COLO829 (cell line): ENCODE results near the gene ZBED6.
"Not testable (repeated sequence)": the region's sequence is repeated elsewhere in the genome, so short reads cannot be mapped to it uniquely, and the experiment has no call there.

ENCODE experiments used
- DNase-seq: peaks from one replicate; pipeline ENCODE4 v3.0.0; 2012; ENCODE audit warnings: low spot score

ZBED6 gene, protein sequence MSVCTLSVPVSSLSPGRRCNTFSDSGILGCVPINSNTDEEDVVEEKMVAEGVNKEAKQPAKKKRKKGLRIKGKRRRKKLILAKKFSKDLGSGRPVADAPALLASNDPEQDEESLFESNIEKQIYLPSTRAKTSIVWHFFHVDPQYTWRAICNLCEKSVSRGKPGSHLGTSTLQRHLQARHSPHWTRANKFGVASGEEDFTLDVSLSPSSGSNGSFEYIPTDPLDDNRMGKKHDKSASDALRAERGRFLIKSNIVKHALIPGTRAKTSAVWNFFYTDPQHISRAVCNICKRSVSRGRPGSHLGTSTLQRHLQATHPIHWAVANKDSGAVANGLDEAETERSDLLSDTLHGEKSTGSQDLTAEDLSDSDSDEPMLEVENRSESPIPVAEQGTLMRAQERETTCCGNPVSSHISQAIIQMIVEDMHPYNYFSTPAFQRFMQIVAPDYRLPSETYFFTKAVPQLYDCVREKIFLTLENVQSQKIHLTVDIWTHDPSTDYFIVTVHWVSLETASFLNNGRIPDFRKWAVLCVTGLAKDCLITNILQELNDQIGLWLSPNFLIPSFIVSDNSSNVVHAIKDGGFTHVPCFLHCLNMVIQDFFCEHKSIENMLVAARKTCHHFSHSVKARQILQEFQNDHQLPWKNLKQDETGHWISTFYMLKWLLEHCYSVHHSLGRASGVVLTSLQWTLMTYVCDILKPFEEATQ (N-terminal part only)

GRCh38 chr1:203795441-203796235, at the start of gene ZBED6, which contains the start of gene ZC3H11A:
Gene ZBED6, plus strand, starts transcription at chr1:203795623. Its CDS starts 1,900 bp downstream, at chr1:203797523.
Gene ZC3H11A, plus strand, starts transcription at chr1:203795623. Its CDS starts 21,448 bp downstream, at chr1:203817071.
- DNase-seq = peak; percentile 100

GRCh38 chr1:203746281-203746680, 49.1 kb upstream of the ZBED6 start:
- DNase-seq = no peak

DNA sequence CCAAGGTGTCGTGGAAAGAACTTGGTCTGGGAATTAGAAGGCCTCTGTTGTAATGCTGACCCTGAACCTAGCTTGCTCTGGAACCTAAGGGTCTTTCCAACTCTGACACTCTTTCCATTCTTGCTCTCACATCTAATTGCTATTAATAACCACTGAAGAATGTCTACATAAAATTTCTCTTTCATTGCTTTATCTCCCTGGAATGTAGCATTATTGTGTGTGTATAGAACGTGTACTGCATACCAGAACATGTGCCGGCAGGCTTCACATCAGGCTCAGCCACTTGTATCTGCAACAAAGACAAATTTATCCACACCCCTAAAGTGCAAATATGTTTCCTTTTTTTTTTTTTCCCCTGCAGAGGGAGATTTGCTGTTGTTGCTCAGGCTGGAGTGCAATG, 44.4 kb upstream of the ZBED6 start:
- no peak for DNase-seq

GRCh38 chr1:203751618-203752361, 43.6 kb upstream of the ZBED6 start:
- not testable (repeated sequence) for DNase-seq

DNA sequence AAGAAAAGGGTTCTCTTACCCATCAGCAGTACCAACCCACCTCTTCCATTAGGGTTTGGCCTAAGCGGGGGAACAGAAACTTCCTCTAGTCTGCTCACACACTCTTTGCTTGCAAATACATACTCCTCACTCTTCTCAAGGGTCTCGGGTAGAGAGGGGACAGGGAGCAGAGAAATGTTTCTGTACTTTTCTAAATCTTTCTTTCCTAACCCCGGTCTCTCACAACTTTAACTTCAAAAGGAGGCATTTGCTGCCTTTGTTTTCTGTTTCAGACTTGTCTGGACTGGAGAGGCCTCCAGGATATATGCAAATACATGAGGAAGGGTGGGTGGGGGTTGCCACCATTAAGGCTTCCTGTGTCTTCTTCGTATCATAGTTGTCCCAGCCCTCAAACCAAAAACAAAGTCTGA, 41.0 kb upstream of the ZBED6 start:
- no peak for DNase-seq

GRCh38 chr1:203756036-203756435, 39.4 kb upstream of the ZBED6 start:
- no peak for DNase-seq

DNA sequence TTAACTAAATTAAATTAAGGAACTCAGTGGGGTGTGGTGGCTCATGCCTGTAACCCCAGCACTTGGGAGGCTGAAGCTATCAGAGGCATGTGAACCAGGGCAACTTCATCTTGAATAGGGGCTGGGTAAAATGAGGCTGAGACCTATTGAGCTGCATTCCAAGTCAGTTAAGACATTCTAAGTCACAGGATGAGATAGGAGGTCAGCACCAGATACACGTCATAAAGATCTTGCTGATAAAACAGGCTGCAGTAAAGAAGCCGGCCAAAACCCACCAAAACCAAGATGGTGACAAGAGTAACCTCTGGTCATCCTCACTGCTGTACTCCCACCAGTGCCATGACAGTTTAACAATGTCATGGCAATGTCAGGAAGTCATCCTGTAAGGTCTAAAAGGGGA, 36.7 kb upstream of the ZBED6 start:
- not testable (repeated sequence) for DNase-seq

- no peak for DNase-seq
Measured at GRCh38 chr1:203760506-203760905, 34.9 kb upstream of the ZBED6 start.

- DNase-seq = not testable (repeated sequence)
Measured at GRCh38 chr1:203761958-203762357, 33.5 kb upstream of the ZBED6 start.

- DNase-seq = no peak
Measured at GRCh38 chr1:203763505-203763904, 31.9 kb upstream of the ZBED6 start.

DNA sequence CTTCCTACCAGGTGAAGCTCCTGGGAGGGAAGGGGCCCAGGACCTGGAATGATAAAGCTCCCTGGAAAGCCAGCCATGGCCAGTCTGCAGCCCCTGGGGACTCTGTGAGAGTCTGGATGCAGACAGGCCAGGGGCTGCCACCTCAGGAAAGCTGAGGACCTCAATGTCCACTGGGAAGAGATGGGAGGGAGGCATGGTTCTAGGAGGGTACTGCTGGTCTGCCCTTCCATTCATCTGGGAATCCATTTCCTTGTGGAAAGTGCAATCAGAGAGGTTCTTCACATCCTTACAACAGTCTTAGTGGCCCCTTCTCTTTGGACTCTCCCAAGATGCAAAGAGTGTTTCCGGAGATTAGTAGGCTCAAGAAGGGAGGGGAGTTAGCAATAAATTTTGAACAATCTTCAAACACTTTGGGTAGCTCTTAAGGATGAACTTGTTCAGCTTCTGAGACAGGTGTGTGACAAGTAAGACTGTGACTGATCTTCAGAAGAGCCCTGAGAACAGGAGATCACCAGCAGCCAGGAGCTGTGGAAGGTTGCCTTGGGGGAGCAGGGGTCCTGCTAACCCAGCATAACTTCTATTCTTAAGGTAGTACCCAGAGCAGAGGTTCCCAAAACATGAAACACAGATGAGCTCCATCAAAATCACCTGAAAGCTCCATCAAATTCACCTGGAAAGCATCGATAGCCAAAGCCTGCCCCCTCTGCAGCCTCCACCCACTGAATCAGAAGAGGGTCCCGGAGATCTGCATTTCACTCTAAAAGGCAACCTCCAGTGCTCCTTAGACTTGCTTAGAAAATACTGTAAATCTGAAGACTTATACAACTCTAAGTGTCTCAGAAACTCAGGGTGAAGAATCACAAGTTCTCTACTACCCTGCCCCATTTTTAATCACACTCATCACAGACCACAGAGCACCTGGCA, 31.1 kb upstream of the ZBED6 start:
- no peak for DNase-seq

- no peak for DNase-seq
Measured at GRCh38 chr1:203765029-203765837, 30.2 kb upstream of the ZBED6 start, which contains the start of gene LAX1. Gene LAX1, plus strand, starts transcription at chr1:203765183. Its CDS starts 383 bp downstream, at chr1:203765566.

- no peak for DNase-seq
Measured at GRCh38 chr1:203768256-203768655, 27.2 kb upstream of the ZBED6 start.

- DNase-seq = no peak
Measured at GRCh38 chr1:203769505-203770343, 25.7 kb upstream of the ZBED6 start.

GRCh38 chr1:203771901-203772301, 23.5 kb upstream of the ZBED6 start:
- no peak for DNase-seq

DNA sequence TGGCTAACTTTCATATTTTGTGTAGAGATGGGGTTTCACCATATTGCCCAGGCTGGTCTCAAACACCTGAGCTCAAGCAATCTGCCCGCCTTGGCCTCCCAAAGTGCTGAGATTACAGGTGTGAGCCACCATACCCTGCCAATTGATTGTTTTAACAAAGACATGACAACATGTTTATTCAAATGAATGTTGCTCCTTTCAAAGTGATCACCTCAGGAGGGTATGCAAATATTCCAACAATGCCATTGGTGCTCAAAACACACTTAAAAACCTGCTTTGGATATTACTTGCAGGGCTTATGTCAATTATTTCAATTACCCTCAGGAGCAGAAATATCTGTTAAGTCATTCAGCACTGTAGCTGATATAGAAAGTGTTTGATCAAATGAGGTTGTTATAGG, 22.6 kb upstream of the ZBED6 start:
- DNase-seq = no peak

GRCh38 chr1:203776636-203777035, 18.8 kb upstream of the ZBED6 start:
- no peak for DNase-seq

DNA sequence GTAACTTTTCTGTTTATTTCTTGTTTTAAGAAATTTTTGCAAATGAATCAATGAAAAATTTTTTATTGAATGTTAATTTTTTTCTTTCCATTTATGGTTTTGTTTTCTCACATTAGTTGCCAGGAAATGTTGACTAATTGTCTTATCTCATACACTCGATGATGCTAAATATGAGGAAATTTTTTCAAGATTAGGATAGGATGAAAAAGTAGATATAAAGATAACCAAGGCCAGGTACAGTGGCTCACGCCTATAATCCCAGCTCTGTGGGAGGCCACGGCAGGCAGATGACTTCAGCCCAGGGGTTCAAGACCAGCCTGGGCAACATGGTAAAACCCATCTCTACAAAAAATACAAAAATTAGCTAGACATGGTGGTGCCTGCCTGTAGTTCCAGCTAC, 17.8 kb upstream of the ZBED6 start:
- no peak for DNase-seq

DNA sequence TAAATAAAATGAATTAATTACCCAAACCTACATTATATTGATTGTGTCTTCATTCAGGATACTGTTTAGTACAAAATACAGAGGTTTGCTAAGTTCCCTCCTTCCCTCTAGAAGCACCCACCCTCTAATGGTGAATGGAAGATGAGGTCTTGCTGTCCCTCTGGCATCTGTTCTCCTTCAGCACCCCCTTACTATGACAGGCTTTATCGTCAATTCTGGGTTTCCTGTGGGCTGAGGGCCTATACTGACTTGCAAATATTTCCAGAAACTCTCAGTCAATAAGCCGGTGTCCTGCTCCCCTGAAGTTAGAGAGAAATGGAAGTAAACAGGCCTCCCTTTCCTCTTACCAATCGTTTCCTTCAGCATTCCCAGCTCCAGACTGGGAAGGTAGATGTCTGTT, 17.3 kb upstream of the ZBED6 start:
- DNase-seq = no peak
